ENCODE results near the gene DLK2.

DNA sequence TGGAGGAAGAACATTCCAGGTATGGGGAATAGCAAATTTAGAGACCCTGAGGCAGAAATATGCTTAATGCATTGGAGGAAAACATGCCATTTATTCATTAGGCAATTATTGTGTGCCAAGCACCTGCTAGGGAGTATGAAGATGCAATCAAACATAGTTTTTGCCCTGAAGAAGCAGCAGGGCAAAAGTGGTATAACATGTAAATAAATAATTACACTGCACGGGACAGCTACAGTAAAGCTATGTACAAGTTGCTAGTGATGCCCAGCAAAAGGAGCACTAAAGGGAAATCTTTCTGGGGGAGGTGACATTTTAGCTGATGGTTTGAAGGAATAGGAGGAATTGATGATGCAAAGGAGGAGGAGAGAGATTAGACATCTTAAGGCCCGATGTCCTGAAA is 21.4 kb upstream of the DLK2 start:
- TF ChIP-seq, protein P1, sequence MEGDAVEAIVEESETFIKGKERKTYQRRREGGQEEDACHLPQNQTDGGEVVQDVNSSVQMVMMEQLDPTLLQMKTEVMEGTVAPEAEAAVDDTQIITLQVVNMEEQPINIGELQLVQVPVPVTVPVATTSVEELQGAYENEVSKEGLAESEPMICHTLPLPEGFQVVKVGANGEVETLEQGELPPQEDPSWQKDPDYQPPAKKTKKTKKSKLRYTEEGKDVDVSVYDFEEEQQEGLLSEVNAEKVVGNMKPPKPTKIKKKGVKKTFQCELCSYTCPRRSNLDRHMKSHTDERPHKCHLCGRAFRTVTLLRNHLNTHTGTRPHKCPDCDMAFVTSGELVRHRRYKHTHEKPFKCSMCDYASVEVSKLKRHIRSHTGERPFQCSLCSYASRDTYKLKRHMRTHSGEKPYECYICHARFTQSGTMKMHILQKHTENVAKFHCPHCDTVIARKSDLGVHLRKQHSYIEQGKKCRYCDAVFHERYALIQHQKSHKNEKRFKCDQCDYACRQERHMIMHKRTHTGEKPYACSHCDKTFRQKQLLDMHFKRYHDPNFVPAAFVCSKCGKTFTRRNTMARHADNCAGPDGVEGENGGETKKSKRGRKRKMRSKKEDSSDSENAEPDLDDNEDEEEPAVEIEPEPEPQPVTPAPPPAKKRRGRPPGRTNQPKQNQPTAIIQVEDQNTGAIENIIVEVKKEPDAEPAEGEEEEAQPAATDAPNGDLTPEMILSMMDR (IDR thresholded peaks at IDR 0.05; ENCODE audit: low read depth, low read length, poor library complexity, severe bottlenecking): no peak
- no peak for TF ChIP-seq EZH2phosphoT487 (IDR thresholded peaks at IDR 0.05; ENCODE audit: borderline replicate concordance, low read length)
